ENCODE measurements around the gene DPYD.

Gene DPYD

GRCh38 chr1:97603776-97604175 lies 317.1 kb downstream of the DPYD start:
- no peak for DNase-seq

GRCh38 chr1:97603218-97603617 lies 317.6 kb downstream of the DPYD start:
- no peak for DNase-seq

GRCh38 chr1:97599447-97599846 lies 321.4 kb downstream of the DPYD start:
- no peak for DNase-seq

GRCh38 chr1:97593192-97593591 lies 327.6 kb downstream of the DPYD start:
- no peak for DNase-seq

- DNase-seq: no peak
These were observed 332.1 kb downstream of the DPYD start for GRCh38 chr1:97588772-97589171.

- no peak for DNase-seq
These were observed 339.2 kb downstream of the DPYD start for GRCh38 chr1:97581614-97582051.

- no peak for DNase-seq
These were observed 343.2 kb downstream of the DPYD start for GRCh38 chr1:97577613-97578012.

GRCh38 chr1:97573553-97573952 lies 347.3 kb downstream of the DPYD start:
- DNase-seq: no peak

- no peak for DNase-seq
These were observed 348.3 kb downstream of the DPYD start for GRCh38 chr1:97572561-97572960.

- no peak for DNase-seq
These were observed 349.1 kb downstream of the DPYD start for GRCh38 chr1:97571760-97572159.

GRCh38 chr1:97570691-97571090 lies 350.1 kb downstream of the DPYD start:
- DNase-seq: no peak

- DNase-seq: no peak
These were observed 353.7 kb downstream of the DPYD start for GRCh38 chr1:97567000-97567749.

- no peak for DNase-seq
These were observed 354.9 kb downstream of the DPYD start for GRCh38 chr1:97565886-97566285.

GRCh38 chr1:97563926-97564325 lies 356.9 kb downstream of the DPYD start:
- DNase-seq: no peak

GRCh38 chr1:97562081-97562480 lies 358.8 kb downstream of the DPYD start:
- DNase-seq: no peak

- no peak for DNase-seq
These were observed 360.1 kb downstream of the DPYD start for GRCh38 chr1:97560714-97561113.

- no peak for DNase-seq
These were observed 366.9 kb downstream of the DPYD start for GRCh38 chr1:97553971-97554370.

- no peak for DNase-seq
These were observed 369.7 kb downstream of the DPYD start for GRCh38 chr1:97551113-97551512.

- no peak for DNase-seq
These were observed 375.4 kb downstream of the DPYD start for GRCh38 chr1:97545446-97545845.

GRCh38 chr1:97540346-97540888 lies 380.4 kb downstream of the DPYD start:
- DNase-seq: no peak

GRCh38 chr1:97538113-97538512 lies 382.7 kb downstream of the DPYD start:
- DNase-seq: no peak

GRCh38 chr1:97533358-97533757 lies 387.5 kb downstream of the DPYD start:
- DNase-seq: no peak

GRCh38 chr1:97529600-97529999 lies 391.2 kb downstream of the DPYD start:
- DNase-seq: no peak

- DNase-seq: no peak
These were observed 396.6 kb downstream of the DPYD start for GRCh38 chr1:97524211-97524610.

GRCh38 chr1:97516588-97516987 lies 404.2 kb downstream of the DPYD start:
- DNase-seq: no peak

All from bone marrow (tissue), 2 donors.